Stimulated activated CD4-positive, alpha-beta T cell treated with anti-CD3 and anti-CD28 coated beads, Interleukin-15, amount 100 ng/mL, for 24 hours (primary cell): ENCODE data around the gene SORCS3.

Experiments
- DNase-seq: peaks from one replicate; pipeline ENCODE4 v3.0.0-alpha.2; 2020

SORCS3 gene

GRCh38 chr10:104873161-104873560, 232.1 kb downstream of the SORCS3 start:
- DNase-seq = no peak

- DNase-seq = no peak
These were observed 234.5 kb downstream of the SORCS3 start for GRCh38 chr10:104875561-104875960.

- no peak for DNase-seq
These were observed 239.7 kb downstream of the SORCS3 start for GRCh38 chr10:104880624-104881398.

GRCh38 chr10:104881740-104882139, 240.7 kb downstream of the SORCS3 start:
- no peak for DNase-seq

- no peak for DNase-seq
These were observed 252.0 kb downstream of the SORCS3 start for GRCh38 chr10:104892879-104893617.

- DNase-seq = no peak
These were observed 252.6 kb downstream of the SORCS3 start for GRCh38 chr10:104893701-104894100.

GRCh38 chr10:104894681-104895080, 253.6 kb downstream of the SORCS3 start:
- no peak for DNase-seq

GRCh38 chr10:104895541-104895940, 254.5 kb downstream of the SORCS3 start:
- DNase-seq = no peak

GRCh38 chr10:104895981-104896380, 254.9 kb downstream of the SORCS3 start:
- no peak for DNase-seq

- DNase-seq = no peak
These were observed 256.6 kb downstream of the SORCS3 start for GRCh38 chr10:104897696-104898095.

- DNase-seq = no peak
These were observed 258.7 kb downstream of the SORCS3 start for GRCh38 chr10:104899779-104900178.

GRCh38 chr10:104903433-104903832, 262.3 kb downstream of the SORCS3 start:
- no peak for DNase-seq

- no peak for DNase-seq
These were observed 263.7 kb downstream of the SORCS3 start for GRCh38 chr10:104904753-104905323.

- no peak for DNase-seq
These were observed 265.0 kb downstream of the SORCS3 start for GRCh38 chr10:104906112-104906511.

GRCh38 chr10:104907521-104907920, 266.4 kb downstream of the SORCS3 start:
- DNase-seq = no peak

GRCh38 chr10:104908581-104908980, 267.5 kb downstream of the SORCS3 start:
- DNase-seq = no peak

GRCh38 chr10:104910712-104911111, 269.6 kb downstream of the SORCS3 start:
- no peak for DNase-seq

GRCh38 chr10:104913390-104913789, 272.3 kb downstream of the SORCS3 start:
- no peak for DNase-seq

GRCh38 chr10:104920476-104920875, 279.4 kb downstream of the SORCS3 start:
- DNase-seq = no peak

- DNase-seq = no peak
These were observed 280.7 kb downstream of the SORCS3 start for GRCh38 chr10:104921763-104922162.

- DNase-seq = no peak
These were observed 281.7 kb downstream of the SORCS3 start for GRCh38 chr10:104922810-104923209.

GRCh38 chr10:104923501-104923900, 282.4 kb downstream of the SORCS3 start:
- no peak for DNase-seq

GRCh38 chr10:104924101-104924795, 283.2 kb downstream of the SORCS3 start:
- DNase-seq = no peak
